ENCODE results near the gene TUBA4B. TPM values are rescaled to one million over a fixed set of nuclear protein-coding genes. Genes with fewer than 3 reads are reported as not detected.
"Not testable (repeated sequence)": the region's sequence is repeated elsewhere in the genome, so short reads cannot be mapped to it uniquely, and the experiment has no call there.

The TUBA4B gene
- total RNA-seq, 1 experiment from 2014 or later, result not detected

DNA sequence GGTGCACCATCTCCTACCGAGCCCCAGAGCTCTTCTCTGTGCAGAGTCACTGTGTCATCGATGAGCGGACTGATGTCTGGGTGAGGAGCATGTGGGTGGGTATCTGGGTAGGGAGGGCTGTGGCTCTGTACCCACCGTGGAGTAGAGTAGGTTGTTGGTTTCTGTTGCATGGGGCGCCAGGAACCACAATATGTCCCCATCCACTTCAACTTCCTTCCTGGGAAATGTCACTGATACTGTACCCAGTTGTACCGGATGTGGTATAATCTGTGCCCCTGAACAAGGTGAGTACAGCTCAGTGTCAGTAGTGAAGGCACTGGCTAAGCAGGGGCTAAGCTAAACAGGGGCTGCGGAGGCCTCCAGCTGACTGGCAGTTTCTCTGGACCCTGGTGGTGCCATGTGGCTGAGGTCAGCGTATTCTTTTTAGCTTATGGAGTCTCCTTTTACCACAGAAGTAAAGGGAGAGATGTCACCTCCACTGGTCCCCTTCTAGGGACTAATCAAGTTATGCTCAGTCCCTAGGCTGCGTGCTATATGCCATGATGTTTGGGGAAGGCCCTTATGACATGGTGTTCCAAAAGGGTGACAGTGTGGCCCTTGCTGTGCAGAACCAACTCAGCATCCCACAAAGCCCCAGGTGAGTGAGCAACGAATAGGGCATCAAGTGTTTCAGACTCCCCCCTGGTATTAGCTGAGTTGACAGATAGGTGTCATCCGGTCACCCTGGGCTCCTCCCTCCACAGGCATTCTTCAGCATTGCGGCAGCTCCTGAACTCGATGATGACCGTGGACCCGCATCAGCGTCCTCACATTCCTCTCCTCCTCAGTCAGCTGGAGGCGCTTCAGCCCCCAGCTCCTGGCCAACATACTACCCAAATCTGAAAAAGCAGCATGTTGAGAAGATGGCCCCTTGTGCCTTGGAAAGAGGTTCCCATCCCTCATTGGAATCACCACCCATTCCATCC lies 5.1 kb upstream of the TUBA4B start:
- DNase-seq (ENCODE audit: low read depth), result no peak

DNA sequence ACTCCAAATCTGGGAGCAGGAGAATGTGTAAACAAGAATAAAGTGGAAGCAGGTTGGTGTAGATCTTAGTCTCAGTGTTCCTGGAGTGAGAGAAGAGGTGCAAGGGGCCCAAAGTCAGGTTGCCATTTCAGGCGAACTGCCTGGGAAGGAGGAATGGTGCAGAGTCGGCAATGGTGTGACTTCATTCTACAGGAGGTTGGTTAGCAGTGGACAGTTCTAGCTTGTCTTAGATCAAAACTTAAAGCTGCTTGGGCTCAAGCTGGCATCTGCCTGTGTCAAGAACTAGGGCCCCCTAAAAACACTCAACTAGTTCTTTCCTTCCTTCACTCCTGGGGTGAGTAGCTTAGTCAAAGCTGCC lies 4.2 kb upstream of the TUBA4B start:
- DNase-seq (ENCODE audit: low read depth), result no peak

DNA sequence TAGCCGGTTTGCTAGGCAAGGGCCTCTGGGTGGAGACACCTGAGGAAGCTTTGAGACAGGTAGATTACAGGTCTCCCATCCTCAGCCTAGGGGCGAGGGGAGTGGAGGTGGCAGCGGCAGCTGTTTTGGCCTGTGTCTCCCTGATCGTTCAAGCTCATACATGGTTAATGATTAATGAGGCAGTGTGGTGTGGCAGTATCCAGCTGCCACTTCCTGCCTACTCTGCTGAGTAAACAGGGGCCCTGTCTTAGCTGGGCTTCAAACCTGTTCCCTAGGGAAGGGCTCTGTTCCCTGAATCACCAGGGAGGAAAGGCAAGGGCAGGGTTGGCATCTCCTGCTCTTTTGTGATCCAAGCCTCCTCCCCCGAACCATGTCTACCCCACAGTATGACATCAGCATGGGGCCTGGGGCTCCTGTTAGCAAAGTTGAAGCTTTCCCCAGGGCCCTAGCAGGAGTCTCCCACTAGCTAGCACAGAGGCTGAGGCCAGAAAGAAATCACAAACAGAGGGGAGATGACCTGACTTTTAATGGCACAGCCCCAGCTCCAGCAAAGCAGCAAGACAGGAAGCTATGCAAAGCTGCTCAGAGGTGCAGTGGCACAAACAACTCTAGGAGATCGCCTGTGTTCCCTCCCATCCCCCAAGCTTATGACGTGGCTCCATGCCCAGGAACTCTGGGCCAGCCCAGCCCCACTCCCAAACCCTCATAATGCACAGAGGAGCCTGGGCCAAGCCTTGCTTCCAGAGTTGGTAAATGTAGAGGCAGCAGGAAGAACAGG lies 3.7 kb upstream of the TUBA4B start:
- peak; percentile 89 for DNase-seq (ENCODE audit: low read depth)

DNA sequence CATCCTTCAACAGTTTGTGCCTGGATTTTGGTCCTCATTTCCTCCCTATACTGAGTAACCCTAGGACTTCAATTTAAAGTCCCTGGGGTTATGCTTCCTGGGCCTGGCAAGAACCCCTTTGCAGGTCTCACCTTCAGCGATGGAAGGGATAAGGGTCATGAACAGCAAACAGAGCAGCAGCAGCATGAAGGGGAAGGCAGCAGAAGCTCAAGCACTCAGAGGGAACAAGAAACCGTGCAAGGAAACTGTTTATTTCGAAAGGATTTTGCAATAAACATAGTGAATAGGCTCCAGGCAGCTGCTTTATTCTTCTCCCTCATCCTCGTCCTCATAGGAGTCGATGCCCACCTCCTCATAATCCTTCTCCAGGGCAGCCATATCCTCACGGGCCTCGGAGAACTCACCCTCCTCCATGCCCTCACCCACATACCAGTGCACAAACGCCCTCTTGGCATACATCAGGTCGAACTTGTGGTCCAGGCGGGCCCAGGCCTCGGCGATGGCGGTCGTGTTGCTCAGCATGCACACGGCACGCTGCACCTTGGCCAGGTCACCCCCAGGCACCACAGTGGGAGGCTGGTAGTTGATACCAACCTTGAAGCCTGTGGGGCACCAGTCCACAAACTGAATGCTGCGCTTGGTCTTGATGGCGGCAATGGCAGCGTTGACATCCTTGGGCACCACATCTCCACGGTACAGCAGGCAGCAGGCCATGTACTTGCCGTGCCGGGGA lies 2.8 kb upstream of the TUBA4B start:
- DNase-seq (ENCODE audit: low read depth), result no peak

DNA sequence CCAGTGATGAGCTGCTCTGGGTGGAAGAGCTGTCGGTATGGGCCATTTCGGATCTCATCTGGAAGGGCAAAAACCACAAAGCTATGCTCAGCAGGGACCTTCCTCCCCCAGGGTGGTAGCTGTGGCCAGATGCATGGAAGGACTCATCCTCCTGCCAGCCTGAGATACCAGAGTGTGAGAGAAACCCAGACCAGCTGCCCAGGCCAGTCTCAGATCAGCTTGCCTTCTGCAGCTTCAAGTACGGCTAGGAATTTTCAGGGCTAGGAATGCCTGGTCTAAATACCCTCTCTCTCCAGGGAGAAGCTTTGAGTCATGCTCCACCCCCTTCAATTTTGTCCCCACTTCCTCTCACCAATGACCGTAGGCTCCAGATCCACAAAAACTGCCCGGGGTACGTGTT lies 1.4 kb upstream of the TUBA4B start:
- peak; percentile 35 for DNase-seq (ENCODE audit: low read depth)

DNA sequence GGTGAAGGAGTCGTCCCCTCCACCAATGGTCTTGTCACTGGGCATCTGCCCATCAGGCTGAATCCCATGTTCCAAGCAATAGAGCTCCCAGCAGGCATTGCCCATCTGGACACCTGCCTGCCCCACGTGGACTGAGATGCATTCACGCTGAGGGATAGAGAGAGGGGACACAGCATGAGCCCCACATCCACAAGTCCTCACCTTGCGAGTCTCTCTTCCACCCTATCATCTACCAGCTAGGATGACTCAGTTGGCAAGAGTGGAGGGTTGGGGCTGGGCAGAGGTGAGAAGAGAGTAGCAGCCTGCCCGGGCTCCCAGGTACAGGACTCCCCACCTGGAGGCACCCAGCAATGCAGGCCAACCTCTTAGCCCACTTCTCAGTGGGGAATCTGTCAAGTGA lies 959 bp upstream of the TUBA4B start:
- peak; percentile 28 for DNase-seq (ENCODE audit: low read depth)

DNA sequence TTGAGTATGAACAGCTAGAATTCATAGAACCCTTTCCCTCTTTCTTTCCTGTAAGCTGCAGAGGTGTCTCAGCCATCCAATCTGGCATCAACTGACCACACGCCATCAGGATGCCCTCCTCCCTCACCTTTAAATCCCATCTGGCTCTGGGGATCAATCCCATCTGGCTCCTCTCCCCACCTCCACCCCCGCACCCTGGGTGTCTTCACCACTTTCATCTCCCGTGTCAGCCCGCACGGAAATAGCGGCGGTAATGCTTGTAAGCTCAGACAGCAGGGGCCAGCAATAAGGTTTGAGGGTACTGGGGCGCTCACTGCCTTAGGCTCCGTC lies 508 bp upstream of the TUBA4B start:
- no peak for DNase-seq (ENCODE audit: low read depth)

DNA sequence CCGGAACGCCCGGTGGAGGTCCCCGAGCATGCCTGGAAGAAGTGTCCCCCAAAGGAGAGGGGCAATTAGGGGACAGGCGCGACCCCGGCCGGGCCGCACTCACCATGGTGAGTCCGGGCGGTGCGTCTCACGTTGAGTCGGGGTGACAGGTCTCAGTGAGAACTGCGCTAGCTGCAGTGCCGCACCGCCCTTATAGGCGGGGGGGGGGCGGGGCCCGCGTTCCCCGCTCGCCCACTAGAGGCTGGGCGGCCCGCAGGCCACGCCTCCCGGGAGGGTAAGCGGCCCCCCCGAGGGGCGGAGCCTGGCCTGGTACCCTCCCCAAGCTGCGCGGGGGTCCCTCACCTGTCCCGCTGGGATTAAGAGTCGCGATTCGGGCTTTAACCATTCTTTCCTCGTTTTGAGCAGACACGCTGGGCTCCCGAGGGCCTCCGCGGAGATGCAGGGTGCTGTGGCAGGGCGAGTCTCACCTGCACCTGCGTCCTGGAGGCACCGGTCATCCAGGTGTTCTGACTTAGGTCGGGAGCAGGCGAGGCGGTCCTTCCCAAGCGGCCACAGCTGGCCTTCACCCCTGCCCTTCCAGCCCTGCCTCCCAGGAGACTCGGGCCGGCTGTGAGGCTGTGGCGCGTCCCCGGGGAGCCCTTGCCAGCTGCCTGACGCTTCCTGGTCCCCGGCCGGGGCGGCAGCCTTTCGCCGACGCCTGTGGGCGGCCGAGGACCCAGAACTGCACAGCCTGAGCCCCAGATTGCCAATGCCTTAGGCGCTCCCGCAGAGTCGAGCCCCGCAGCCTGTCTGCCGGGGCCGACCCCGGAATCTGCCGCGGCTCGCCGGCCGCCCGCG lies 928 bp downstream of the TUBA4B start, which contains the start of gene TUBA4A:
TSS of gene TUBA4A (minus strand) at position 166 of the 837 bp plus-strand sequence. CDS start at position 106, 60 bp downstream.
- peak; percentile 87 for DNase-seq (ENCODE audit: low read depth)

DNA sequence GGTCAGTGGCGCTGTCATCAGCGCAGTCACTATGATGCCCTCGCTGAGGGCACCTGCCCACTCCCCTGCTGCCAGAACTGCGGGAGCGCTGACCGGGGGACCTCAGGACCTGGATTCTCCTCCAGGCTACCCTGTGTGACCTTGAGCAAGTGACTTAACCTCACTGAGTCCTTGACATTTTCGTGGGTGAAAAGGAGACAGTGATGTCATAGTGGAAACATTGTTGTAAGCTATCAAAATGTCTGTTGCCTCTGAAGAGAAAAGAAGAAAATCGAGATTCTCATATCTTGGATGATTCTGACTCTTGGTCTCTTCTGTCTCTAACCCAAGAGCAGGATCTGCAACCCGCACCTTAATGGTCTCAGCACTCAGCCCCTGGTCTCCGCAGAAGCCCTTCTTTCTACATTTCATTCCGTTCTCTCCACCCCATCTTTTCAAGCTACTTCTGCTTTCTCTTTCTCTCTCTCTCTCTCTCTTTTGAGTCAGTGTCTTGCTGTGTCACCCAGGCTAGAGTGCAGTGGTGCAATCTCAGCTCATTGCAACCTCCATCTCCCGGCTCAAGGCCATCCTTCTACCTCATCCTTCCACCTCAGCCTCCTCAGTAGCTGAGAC lies 1.7 kb downstream of the TUBA4B start:
- no peak for DNase-seq (ENCODE audit: low read depth)

DNA sequence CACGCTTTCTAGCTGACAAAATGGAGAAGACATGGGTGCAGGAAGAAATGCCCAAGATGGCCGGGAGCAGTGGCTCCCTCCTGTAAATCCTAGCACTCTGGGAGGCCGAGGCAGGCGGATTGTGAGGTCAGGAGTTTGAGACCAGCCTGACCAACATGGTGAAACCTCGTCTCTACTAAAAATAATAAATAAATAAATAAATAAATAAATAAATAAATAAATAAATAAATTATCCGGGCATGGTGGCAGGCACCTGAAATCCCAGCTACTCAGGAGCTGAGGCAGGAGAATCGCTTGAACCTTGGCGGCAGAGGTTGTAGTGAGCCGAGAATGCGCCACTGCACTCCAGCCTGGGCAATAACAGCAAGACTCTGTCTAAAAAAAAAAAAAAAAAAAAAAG lies 5.9 kb downstream of the TUBA4B start:
- not testable (repeated sequence) for DNase-seq (ENCODE audit: low read depth)

DNA sequence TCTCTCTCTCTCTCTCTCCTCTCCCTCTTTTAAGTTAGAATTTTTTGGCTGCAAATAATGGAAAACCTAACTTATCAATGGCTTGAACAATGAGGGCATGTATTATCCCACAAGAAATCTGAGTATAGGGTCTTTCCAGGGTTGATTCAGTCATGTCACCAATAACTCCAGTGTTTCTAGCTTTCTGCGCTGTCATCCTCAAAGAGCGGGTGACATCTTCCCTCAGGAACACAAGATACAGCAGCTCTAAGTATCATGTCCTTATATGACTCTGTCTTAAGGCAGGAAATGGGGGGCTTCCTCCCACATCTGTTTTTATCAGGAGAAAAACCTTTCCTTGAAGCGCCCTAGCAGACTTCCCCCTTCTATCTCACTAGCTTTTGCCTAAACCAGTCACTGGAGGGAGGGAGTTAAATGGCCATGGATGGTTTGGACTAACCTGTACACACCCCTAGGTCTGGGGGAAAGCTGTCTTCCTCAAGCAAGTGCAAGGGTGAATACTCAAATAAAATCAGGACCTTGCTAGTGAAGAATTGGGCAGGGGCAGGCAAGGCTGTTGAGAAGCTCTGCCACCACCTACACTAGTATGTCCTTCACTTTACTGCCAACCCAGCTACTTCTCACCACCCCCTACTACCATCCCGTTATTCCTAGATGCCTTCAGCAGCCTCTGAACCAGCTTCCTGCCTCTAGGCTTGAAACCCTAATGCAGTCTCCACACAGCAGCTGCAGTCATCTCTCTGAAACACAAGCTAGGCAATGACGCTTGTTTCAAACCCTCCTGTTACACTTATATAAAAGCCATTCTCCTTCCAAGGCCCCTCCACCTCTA lies 8.2 kb downstream of the TUBA4B start:
- DNase-seq (ENCODE audit: low read depth), result no peak

DNA sequence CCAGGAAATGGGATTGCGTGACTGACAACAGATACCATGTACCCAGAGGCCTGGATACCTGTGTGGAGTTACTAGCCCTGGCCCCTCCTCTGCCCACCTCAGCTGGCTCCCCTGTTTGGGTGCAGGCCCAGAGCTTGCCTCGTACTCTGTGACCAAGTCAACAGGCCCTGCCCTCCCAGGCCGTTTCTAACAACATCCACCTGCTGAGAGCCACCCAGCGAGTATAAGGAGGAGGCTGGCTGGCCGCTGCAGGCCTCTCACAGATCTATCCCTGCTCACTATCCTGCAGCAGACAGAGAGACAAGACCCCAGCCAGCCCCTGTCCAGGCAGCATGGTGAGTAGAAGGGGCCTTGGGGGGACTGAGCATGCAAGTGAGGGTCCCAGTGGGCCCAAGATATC lies 13.2 kb downstream of the TUBA4B start:
- no peak for DNase-seq (ENCODE audit: low read depth)

DNA sequence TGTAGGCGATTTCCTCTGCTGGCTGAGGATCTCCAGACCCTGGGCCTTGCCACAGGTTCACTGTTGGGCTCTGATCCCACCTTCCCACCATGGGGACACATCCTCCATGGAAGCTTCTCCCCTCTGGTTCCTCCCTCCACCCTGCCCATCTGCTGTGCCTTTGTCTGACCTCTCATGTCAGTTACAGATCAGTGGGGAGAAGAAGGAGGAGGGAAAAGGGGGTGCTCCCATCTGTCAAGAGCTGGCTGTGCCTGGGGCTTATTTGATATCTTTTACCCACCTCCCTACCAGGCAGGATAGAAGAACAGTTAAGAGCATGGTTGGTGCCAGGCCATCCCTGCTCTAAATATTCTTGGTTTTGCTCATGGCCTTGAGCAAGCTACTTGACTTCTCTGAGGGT lies 13.8 kb downstream of the TUBA4B start:
- DNase-seq (ENCODE audit: low read depth), result no peak

DNA sequence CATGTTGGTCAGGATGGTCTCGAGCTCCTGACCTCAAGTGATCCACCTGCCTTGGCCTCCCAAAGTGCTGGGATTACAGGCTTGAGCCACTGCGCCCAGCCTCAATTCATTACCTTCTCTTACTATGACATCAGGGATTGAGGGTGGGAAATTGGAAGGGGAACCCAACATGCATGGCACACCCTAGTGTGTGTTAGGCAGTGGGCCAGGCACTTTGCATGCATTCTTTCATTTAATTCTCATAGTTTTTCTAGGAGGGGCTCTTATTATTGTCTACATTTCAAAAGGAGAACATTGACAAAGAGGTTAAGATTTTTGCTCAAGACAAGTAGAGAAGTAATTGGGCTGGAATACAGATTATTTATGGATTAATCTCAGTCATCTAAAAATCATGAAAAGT lies 15.3 kb downstream of the TUBA4B start:
- DNase-seq (ENCODE audit: low read depth), result no peak

DNA sequence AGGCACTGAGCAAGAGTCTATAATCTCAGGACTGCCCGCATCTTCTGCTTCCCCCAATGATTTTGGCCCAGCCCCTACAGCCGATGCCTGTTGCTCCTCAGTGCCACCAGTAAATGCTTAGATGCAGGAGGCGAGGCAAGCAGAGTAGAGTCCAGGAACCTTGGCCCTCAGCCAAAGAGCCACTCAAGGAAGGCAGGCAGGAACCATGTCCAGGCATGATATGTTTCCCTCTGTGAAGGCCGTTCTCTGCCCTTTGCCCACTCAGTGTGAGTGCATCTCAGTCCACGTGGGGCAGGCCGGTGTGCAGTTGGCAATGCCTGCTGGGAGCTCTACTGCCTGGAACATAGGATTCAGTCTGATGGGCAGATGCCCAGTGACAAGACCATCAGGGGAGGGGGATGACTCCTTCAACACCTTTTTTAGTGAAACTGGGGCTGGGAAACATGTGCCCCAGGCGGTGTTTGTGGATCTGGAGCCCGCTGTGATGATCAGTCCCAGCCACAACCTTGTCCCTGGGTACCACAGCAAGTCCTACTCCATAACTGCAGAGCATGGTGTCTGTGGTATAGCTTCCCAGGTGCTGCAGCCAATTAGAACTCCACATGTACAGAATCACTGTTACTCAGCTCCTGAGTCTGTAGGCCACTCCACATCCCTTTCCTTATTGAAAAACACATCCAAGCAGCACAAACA lies 16.5 kb downstream of the TUBA4B start:
- DNase-seq (ENCODE audit: low read depth), result no peak

DNA sequence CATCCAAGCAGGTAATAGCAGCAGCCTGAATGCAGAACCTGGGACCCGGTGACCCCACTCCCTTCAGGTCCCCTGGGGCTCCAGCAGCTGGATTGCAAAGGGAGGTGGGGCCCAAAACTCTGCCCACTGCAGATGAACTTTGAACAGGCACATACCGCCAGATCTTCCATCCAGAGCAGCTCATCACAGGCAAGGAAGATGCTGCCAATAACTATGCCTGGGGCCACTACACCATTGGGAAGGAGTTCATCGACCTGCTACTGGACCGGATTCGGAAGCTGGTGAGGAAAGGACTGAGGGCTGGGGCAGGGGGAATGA lies 17.0 kb downstream of the TUBA4B start:
- DNase-seq (ENCODE audit: low read depth), result no peak

DNA sequence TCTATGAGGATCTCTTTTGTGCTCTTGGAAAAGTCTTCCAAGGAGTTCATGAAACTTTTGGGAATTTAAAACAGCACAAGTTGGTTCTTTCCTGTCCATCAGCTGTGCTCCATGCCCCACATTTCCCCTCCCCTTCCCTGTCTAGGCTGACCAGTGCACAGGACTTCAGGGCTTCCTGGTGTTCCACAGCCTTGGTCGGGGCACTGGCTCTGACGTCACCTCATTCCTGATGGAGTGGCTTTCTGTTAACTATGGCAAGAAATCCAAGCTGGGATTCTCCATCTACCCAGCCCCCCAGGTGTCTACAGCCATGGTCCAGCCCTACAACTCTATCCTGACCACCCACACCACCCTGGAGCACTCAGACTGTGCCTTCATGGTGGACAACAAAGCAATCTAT lies 18.0 kb downstream of the TUBA4B start:
- no peak for DNase-seq (ENCODE audit: low read depth)

DNA sequence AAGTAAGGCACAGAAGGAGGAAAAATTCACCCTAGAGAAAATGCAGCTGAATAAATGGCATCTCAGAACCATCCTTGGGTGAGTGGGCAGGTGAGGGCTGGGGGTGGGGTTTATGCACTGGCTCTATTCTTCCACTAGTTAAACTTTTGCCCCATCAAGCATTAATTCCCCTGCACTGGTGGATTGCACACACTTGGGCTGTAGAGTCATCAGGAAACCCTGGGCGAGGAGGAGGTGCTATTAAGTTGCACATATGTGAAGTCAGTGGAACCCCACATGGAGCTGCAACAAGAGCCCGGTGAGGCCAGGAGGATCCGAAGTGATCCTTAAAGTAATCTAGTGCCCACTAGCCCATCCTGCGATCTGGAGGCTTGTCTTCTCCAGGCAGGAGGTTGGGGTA lies 19.3 kb downstream of the TUBA4B start:
- no peak for DNase-seq (ENCODE audit: low read depth)

DNA sequence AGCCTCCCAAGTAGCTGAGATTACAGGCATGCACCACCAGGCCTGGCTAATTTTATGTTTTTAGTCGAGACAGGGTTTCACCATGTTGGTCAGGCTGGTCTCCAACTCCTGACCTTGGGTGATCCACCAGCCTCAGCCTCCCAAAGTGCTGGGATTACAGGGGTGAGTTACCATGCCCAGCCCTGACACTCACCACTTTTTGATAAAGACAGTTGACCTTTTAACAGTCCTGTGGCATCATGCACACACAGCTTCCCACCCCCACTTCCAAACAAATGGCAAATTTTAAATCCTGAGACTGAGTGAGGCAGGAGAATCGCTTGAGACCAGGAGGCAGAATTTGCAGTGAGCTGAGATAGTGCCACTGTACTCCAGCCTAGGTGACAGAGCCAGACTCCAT lies 20.0 kb downstream of the TUBA4B start:
- peak; percentile 57 for DNase-seq (ENCODE audit: low read depth)

DNA sequence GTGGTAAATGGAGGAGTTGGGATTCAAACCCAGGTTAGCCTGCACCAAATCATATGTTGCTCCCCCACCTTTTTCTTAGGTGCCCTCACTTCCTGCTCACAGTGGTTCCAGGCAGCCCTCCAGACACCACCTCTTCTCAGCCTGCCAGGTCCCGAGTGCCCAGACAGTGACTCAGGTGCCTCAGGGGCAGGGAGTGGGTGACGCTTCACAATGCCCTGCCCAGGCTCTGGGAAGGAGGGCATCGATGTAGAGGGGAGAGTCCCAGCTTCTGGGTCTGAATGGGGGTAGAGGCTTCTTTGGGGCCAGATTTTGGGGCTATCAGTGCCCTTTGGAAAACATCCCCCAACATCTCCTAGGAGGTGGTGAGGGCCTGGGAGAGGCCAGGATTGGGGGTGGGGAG lies 20.9 kb downstream of the TUBA4B start:
- peak; percentile 95 for DNase-seq (ENCODE audit: low read depth)
